WTC11 (cell line): Measurements from ENCODE around the gene PRLR. TPM values are rescaled to one million over a fixed set of nuclear protein-coding genes. Genes with fewer than 3 reads are reported as not detected.

Experiments
- total RNA-seq: library from RNA; stranded (reverse); gene quantifications from 3 replicates; pipeline ENCODE4 v1.2.3, GENCODE V29; 2021

The PRLR gene
- total RNA-seq, 1 experiment from 2014 or later = 3.2 TPM

Other genes starting within 250 kb of the PRLR start
- not detected in 3 replicates for gene AGXT2, start 182.5 kb downstream of the PRLR start, total RNA-seq